Measurements from ENCODE around the gene KRABD2.
"Not testable (repeated sequence)": the region's sequence is repeated elsewhere in the genome, so short reads cannot be mapped to it uniquely, and the experiment has no call there.

The KRABD2 gene

DNA sequence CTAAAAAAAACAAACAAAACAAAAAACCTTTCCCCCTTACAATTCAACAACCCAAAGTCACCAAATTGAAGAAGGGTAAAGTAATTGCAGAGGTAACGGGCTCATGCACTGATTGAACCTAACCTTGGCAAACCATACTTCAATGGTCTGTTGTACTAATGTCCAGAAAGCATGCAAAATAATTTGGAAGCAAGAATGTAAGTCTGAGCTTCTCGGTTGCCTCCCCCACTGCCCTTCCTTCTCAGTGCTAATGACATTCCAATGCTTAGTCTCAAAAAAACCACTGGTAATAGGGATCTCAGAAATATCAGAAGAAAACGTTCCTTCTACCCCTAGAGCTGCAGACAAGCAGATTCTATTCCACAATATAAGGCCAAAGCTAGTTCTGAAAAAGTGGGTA, 15.8 kb downstream of the KRABD2 start:
- DNase-seq (ENCODE audit: low spot score): no peak

DNA sequence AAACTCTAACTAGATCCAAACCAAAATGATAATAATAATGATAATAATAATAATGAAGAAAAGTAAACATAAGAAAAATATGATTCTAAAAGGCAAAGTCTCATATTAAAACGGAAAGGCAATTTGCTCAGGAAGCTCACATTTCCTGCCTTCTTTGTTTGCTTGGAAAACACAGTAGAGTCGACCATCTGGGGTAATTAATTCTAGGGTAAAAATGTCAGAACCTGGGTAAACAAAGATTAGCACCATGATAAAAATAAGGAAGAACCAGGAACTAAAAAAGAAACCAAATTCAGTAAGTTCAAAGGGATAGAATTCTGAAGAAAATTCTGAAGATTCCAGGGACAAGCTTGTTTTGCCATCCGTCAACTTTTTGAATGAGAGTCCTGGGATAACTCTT, 16.2 kb downstream of the KRABD2 start:
- DNase-seq (ENCODE audit: low spot score): no peak

DNA sequence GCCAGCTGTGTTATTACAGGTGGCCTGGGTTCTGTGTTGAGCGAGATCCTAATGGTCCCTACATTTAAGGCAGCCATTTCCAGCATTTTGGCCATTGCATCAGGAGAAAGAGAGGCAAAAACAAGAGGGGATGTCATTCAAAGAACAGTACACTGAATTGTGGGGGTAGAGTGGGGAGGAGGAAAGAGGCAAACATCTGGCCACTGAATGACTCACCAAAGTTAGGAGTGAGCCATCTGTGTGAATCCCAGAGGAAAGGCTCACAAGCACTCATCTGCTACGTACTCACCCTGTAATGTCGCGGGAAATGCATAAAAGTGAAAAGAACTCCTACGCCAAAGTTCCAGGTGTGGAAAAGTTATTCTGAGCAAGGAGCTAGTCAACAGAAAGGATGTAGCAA, 16.7 kb downstream of the KRABD2 start:
- DNase-seq (ENCODE audit: low spot score): peak; percentile 83

DNA sequence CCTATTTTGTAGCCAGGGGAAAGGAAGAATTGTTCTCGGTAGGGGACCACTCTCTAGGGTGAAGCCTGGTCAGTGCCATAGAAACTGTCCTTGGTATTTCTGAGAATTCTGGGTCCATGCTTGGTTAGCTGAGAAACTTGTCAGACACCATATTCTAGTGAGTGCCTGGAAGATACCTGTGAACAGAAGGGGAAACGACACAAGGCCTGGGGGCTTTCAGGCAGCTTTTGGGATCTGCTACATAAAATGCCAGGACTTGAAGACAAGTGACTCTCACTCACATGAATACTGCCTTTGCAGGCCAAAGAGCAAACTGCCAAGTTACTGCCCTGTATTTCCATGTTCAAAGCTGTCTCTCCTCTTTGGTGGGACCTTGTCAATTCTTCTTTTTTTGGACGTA, 18.6 kb downstream of the KRABD2 start:
- DNase-seq (ENCODE audit: low spot score): no peak

DNA sequence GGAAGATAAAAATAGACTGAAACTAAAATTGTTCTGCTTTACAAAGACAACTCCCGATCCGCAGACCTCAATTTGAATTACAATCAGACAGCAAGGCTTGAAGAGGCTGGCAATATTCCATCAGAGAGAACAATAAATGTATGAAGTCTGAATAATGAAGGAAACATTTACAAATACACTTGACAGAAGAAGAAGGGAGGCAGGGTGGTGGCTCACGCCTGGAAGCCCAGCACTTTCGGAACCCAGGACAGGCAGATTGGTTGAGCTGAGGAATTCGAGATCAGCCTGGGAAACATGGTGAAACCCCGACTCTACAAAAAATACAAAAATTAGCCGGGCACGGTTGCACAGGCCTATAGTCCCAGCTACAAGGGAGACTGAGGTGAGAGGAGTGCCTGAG, 22.3 kb downstream of the KRABD2 start:
- no peak for DNase-seq (ENCODE audit: low spot score)

DNA sequence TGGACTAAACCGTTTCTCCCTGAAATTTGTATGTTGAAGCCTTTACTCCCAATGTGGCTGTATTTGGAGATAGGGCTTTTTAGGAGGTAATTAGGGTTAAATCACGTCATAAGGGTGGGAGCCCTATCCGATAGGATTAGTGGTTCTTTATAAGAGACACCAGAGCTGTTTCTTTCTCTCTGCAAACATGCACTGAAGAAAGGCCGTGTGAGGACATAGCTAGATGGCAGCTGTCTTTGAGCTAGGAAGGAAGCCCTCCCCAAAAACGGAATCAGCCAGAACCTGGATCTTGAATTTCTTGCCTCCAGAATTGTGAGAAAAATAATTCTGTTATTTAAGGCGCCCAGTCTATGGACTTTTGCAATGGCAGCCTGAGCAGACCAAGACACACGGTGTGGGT, 22.8 kb downstream of the KRABD2 start:
- no peak for DNase-seq (ENCODE audit: low spot score)

DNA sequence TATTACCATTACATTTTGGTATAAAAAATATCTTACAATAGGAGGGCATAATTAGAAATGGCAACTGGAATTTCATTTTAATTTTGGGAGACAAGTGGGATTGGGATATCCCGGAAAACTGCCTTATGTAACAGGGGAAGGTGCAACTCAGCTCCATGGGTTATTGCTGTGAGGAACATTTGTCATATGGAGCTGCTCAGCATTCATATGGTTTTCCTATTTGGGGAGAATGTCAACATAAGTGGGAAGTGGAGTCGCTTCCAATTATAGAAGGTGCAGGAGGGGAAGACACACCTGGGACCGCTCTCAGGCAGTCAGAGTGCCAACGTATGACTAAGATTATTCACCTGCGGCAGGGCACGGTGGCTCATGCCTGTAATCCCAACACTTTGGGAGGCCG, 26.2 kb downstream of the KRABD2 start:
- no peak for DNase-seq (ENCODE audit: low spot score)

DNA sequence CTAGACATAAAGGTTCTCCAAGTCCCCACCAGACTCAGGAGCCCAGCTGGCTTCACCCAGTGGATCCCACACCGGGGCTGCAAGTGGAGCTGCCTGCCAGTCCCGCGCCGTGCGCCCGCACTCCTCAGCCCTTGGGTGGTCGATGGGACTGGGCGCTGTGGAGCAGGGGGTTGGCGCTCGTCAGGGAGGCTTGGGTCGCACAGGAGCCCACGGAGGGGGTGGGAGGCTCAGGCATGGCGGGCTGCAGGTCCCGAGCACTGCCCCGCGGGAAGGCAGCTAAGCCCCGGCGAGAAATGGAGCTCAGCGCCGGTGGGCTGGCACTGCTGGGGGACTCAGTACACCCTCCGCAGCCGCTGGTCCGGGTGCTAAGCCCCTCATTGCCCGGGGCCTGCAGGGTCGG, 29.5 kb downstream of the KRABD2 start:
- DNase-seq (ENCODE audit: low spot score): not testable (repeated sequence)

DNA sequence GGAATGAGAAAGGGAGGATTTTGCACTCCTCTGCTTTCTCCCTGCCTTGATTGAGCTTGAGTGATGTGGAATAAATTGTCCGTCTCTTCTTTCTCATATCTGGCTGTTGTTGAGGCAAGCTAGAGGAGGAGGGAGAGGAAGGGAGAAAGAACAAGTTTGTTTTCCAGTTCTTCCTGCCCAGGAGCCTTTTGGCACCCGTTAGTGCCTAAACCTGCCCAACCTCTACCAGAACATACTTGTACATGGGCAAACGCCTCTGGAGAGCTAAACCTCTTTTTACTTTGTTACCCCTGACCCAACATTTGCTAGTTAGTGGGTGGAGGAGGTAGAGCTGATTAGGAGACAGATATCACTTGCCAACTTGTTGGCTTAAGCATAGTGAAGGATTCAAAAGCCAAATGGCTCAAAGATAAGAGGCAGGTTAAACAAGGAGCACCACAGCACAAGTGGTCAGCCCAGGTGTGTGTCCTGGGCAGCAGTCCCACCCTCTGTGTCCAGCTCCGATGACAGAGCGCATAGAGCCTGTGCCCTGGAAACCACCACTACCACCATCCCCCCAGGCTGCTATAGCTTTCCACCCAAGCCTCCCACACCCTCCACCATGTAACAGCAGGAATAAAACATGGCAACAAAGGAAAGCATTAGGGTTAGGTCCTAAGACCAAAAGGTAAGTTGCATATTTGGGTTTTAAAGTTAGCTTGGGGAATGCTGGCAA, 30.4 kb downstream of the KRABD2 start:
- no peak for DNase-seq (ENCODE audit: low spot score)

DNA sequence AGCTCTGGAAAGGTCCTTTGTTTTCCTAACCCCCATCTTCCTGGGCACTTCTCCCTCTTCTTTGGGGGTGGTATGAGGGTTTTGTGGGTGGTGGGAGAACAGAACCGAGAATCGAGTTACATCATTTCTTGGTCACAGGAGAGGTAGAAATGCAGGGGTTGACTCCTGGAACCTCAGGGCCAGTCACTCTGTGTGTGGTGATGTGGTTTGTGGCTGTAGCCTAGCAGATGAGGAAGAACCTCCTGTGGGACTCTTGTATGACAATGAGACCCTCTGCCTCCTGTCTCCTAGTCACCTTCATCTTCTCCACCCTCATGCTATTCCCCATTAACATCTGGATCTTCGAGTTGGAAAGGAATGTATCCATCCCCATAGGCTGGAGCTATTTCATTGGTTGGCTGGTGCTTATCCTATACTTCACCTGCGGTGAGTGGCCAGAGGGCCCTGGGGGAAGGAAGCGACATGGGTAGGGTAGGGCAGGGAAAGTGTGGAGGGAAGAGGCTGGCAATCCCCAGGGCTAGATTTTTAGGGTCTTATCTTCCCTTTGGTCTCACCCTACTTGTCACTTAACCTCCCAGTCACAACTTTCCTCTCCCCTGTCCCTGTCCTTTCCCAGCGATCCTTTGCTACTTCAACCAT, 31.3 kb downstream of the KRABD2 start:
- DNase-seq (ENCODE audit: low spot score): no peak

DNA sequence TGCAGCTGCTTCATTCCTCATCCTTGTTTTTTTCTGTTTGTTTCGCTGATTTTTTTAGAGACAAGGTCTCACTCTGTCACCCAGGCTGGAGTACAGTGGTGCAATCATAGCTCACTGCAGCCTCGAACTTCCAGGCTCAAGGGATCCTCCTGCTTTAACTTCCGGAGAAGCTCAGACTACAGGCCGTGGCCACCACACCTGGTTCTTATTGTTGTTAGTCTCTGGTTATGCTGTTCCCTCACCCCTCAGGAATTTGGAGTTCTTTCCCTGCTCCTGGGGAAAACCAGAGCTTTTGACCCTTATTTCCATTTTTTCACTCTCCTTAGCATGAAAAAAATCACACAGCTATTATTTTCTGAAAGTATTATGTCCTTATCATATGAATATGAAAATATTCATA, 35.0 kb downstream of the KRABD2 start:
- DNase-seq (ENCODE audit: low spot score): no peak

DNA sequence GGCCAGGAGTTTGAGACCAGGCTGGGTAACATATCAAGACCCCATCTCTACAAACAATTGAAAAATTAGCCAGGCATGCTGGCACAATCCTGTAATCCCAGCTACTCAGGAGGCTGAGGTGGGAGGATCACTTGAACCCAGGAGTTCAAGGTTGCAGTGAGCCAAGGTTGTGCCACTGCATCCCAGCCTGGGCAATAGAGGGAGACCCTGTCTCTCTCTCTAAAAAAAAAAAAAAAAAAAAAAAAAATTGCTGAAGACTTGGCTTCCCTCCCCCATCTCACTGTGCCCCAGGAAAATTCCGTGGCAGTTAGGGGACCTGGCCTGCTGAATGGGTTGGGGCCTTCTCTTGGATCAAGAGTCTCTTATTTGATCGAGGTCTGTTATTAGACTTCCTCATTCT, 37.0 kb downstream of the KRABD2 start, which contains the start of gene ODF4:
TSS of gene ODF4 (plus strand) at position 301 of the 400 bp plus-strand sequence. CDS start 212 bp downstream, outside the sequence.
- DNase-seq (ENCODE audit: low spot score): no peak

DNA sequence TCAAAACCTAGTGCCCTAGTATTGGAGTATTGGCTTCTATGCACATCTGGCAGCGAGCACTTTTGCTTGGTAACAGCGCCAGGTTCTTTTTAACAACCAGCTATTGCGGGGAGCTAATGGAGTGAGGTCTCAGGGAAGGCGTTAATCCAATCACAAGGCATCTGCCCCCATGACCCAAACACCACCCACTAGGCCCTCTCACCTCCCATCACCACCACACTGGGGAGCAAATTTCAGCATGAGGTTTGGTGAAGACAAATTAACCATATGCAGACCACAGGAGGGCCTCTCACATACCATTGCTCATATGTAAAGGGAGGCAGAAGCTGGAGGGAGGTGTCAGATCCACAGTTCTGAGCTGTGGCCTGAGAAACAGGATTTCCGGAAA, 37.8 kb downstream of the KRABD2 start:
- no peak for DNase-seq (ENCODE audit: low spot score)

DNA sequence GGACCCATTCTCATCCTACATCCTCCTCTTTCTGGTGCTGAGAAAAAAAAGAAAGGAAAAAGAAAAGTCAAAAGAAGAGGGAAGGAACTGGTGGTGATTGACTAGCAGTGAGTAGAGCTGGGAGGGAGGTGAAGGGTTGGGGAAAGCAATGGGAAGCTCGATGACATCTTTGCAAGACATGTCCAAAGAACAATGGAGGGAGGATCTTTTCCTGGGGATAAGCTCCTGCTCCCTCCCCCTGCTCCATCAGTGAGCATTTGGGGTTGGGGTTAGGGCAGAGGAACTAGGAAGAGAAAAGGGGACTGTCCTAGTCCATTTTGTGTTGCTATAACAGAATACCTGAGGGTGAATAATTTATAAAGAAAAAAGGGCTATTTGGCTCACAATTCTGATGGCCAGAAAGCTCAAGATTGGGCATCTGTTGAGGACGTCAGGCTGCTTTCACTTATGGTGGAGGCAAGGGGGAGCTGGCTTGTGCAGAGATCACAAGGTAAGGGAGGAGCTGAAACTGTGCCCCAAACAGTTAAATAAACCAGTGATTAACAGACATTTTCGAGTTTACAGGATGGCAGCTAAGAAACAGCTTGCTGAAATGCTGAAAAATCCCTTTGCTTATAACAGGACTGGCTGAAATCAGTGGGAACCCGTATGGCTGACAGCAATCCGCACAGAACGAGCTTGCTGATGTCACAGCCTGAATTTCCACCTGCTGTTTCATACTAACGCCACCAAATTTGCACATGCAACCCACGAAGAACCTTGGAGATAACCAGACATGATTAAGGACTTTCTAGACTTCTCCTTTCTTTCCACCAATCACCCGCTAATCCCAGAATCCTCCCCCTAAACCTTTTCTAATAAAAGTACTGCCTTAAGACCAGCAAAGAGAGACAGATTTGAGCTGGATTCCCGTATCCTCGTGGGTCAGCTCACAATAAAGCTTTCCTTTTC, 38.4 kb downstream of the KRABD2 start:
- no peak for DNase-seq (ENCODE audit: low spot score)

DNA sequence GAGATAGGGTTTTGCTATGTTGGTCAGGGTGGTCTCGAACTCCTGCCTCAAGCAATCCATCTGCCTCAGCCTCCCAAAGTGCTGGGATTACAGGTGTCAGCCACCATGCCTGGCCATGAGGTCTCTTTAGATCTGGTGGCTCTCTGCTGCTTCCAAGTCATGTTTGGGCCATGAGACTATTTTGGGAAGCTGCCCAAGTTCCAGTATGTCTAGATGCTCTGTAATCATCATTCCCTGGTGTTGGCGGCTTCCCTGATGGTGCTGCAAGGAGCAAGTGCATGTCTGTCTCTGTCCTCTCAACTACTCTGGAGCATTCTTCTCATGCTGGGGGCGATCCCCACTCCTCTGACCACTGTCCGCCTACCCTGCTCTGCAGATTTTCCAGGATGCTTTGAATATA, 43.2 kb downstream of the KRABD2 start:
- no peak for DNase-seq (ENCODE audit: low spot score)

DNA sequence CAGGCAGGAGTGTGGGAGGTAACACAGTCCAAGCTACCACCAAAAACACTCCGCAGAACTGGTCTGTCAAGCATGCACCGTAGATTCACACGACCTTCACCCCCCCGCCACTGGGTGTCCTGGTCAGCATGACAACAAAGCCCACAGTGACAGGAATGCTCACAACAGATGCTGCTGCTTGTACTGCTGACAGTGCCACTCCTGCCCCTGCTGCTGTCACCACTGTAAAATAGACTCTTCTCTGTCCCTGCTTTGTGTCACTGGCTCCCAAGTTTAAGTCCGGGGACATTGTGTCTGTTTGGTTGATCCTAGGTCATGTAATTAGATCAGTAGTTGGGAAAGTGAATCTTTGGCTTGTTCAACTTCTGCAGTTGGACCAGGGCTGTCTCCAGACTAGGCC, 43.8 kb downstream of the KRABD2 start:
- DNase-seq (ENCODE audit: low spot score): no peak

DNA sequence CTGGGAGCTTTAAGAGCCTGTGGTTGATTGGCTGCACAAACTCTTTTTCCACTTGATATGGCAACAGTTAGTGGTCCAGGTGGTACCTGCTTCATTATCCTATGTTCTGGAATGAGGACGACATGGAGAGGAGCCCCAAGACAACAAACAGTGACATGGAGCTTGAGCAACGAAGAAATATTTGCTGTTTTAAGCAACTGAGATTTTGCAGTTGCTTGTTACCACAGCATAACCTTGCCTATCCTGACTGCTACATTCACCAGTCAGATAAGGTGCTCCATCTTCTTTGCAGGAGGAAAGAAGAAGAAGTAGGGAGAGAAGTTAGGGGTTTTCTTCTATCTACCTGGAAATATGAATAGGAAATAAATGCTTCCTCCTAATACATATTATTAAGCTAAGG, 44.4 kb downstream of the KRABD2 start:
- no peak for DNase-seq (ENCODE audit: low spot score)

DNA sequence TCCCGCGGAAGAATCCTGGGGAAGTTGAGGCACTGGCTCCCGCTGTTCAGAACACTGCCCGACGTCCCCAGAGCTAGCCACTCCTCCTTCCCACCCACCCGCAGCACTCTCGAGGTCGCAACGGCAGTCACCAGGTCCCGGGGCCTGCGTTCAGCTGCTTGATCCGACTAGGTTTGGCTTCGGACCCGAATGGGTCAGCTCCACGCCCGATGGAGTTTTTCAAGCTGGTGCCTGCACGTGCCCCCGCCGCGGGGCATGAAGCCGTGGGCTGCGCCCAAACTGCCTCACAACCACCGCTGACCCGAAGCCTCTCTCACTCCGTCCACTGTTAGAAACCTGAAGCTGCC, 49.2 kb downstream of the KRABD2 start:
- DNase-seq (ENCODE audit: low spot score): no peak
